GM18868 (cell line): ENCODE measurements around the gene HERPUD1.
A peak's percentile ranks its signal among the peaks of the same experiment; 100 is the strongest.
"Not testable (repeated sequence)": the region's sequence is repeated elsewhere in the genome, so short reads cannot be mapped to it uniquely, and the experiment has no call there.

Source experiments
- ATAC-seq: cut with Tn5 transposase; IDR thresholded peaks from one replicate; pipeline ENCODE4 v1.9.1; 2021; ENCODE audit warnings: mild to moderate bottlenecking, moderate library complexity; ENCODE audit not compliant: unreplicated experiment

The HERPUD1 gene

DNA sequence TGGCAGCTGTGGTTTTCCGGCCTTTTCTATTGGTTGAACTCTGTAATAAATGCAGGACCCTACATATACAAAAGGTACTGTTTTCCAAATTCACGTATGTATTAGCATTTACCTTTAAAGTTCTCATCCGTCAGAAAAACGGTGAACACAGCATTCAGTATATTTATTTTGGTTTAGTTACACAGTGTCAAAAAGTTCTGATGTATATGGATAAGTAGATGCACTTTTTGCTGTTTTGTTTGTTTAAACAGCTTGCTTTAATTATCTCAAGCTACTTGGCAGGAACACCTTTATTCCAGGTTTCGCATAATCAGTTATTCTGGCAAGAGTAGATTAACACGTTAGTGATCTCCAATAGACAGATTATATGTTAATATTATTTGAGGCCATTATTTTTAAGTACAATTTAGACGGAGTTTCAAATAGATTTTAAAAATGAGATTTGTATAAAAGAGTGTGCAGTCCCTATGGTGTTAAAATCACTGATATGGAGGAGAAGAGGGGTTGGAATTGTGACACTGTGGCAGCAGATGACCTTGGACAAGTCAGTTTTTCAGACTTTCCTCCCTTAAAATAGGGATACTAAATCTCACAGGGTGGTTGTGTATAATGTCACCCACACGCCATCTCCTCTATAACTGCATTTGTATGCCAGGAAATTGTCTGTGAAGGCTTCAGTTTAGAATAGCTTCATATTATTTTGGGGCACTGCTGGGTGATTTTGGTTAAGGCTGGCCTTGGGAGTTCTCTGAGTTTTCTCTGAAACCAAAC, 2.1 kb downstream of the HERPUD1 start:
- no peak for ATAC-seq

GRCh38 chr16:56934599-56935145, 2.7 kb downstream of the HERPUD1 start:
- ATAC-seq: not testable (repeated sequence)

GRCh38 chr16:56935201-56935600, 3.3 kb downstream of the HERPUD1 start:
- no peak for ATAC-seq

- no peak for ATAC-seq
These were observed 4.5 kb downstream of the HERPUD1 start for GRCh38 chr16:56936491-56936890.

DNA sequence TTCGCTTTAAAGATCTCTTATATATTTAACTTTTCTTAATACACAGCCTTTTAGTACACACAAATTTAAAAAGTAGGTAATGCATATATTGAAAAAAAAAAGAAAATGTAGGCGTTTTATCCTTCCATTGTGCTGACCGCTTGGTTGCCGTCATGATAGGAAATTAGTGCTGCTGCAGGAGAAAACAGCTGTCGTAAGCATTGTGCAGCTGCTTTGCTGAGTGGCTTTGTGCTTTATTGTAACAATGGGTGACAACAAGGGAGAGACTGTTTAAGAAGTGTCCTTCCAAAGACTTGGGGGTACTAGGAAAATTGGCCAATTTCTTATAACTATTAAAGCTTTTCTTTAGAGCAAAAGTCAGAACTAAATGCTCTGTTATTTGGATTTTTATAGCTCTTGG, 5.0 kb downstream of the HERPUD1 start:
- no peak for ATAC-seq

GRCh38 chr16:56938664-56939513, 6.9 kb downstream of the HERPUD1 start:
- no peak for ATAC-seq

- no peak for ATAC-seq
These were observed 7.9 kb downstream of the HERPUD1 start for GRCh38 chr16:56939801-56940200.

- no peak for ATAC-seq
These were observed 9.2 kb downstream of the HERPUD1 start for GRCh38 chr16:56941092-56941491.

DNA sequence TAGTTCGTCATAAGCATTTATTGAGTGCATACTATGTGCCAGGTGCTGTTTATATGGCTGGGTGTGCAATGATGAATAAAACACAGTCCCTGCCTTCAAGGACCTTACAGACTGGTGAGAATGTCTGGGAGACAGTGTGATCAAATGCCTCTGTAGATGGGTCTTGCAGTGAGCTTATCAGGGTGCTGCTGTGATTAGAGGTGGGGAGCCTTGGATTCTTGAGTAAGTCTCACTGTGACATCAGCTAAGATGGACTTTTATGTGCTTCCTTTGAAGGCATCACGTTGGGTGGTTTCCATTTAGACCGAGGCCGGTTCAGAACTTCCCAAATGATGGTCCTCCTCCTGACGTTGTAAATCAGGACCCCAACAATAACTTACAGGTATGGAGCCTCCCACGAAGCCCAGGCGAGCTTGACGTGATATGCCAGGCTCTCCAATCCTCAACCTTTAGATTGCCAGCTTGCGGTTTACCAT, 10.0 kb downstream of the HERPUD1 start:
- no peak for ATAC-seq

DNA sequence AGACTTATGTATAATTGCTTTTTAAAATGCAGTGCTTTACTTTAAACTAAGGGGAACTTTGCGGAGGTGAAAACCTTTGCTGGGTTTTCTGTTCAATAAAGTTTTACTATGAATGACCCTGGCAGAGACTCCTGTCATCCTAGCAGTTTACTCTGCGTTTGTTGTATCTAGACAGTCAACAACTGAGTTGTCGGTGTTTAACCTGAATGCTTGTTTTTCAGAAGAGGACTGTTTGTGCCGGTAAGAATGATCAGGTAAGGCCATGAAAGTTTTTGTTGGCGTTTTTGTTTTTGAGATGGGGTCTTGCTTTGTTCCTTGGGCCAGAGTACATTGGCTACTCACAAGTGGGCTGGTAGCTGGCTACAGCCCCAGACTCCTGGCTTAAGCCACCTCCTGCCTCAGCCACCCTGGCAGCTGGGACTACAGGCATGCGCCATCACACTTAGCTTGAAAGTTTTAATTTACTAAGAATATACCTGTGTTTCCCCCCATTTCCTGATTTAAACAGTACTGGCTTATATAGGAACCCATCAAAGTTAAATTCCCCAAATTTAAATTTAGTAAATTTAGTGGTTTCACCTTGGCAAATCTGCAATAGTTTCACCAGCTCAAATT, 11.9 kb downstream of the HERPUD1 start:
- no peak for ATAC-seq

GRCh38 chr16:56944954-56945839, 13.3 kb downstream of the HERPUD1 start:
- peak; percentile 52 for ATAC-seq

GRCh38 chr16:56945847-56946527, 14.0 kb downstream of the HERPUD1 start:
- no peak for ATAC-seq

DNA sequence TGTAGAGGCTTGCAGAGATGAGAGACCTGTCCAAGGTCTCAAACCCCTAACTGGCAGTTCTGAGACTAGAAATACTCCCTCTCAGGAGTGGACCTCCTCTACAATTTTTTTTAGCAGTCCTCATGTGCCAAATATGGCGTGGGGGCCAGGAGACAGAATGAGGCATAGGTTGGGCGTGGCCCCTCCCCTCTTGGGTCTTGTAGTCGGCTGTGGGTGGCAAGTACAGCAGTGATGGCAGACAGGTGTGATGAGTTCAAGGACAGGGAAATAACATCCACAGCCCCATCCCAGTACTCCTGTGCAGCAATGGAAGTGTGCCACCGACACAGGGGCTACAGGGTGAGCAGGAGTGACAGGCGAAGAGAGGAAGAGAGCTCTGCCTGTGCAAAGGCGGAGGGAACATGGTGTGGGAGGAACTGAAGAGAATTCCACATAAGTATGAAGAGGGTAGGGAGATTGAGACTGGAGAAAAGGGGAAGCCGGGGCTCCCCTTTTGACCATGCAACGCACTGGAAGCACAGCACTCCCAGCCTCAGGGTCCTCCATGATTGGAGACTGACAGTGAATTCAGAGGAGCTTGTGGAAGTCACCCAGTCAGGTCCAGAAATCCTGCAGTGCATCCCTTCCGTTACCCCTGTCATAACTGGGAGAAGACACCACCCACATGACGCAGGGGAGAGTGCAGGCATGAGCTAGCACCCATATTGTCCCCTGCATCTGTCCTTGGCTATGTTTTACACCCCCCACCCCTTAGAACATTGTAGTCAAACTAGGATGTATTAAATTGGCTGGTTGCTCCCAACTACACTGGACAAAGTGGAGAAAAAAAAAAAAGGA, 15.0 kb downstream of the HERPUD1 start:
- no peak for ATAC-seq

DNA sequence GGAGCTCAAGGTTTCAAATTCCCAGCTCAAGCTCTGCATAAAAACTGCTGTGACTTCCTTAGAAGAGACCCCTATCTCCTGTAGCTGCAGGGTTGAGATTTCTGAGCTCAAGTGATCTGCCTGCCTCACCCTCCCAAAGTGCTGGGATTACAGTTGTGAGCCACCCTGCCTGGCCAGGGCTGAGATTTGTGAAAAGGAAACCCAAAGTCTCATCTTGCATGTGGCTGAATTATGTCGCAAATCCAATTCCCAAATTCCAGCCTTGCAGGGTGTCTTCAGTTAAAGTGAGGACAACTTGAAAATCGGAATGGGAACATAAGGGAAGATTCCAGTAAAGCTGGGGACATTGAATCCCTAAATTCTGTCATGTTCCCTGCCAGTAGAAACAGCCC, 15.7 kb downstream of the HERPUD1 start:
- ATAC-seq: no peak

GRCh38 chr16:56948234-56948633, 16.3 kb downstream of the HERPUD1 start:
- ATAC-seq: no peak

DNA sequence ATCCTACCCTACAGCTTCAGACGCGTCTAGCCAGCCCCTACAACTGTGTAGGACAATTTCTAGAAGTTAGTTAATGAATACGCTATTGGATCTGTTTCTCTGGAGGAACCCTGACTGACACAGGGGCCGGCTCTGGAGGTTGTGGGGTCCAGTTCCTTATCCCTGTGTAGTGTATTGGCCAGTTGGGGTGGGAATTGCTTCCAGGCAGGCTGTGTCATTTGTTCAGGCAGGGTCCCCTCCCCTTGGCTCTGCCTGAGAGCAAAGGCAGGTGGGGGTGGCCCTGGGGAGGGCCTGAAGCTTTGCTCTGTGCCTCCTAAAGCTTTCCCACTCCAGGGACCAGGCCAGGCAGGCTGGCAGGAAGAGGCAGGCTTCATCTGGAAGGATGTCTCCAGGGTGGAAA, 18.1 kb downstream of the HERPUD1 start:
- no peak for ATAC-seq

GRCh38 chr16:56950455-56950854, 18.5 kb downstream of the HERPUD1 start:
- no peak for ATAC-seq

DNA sequence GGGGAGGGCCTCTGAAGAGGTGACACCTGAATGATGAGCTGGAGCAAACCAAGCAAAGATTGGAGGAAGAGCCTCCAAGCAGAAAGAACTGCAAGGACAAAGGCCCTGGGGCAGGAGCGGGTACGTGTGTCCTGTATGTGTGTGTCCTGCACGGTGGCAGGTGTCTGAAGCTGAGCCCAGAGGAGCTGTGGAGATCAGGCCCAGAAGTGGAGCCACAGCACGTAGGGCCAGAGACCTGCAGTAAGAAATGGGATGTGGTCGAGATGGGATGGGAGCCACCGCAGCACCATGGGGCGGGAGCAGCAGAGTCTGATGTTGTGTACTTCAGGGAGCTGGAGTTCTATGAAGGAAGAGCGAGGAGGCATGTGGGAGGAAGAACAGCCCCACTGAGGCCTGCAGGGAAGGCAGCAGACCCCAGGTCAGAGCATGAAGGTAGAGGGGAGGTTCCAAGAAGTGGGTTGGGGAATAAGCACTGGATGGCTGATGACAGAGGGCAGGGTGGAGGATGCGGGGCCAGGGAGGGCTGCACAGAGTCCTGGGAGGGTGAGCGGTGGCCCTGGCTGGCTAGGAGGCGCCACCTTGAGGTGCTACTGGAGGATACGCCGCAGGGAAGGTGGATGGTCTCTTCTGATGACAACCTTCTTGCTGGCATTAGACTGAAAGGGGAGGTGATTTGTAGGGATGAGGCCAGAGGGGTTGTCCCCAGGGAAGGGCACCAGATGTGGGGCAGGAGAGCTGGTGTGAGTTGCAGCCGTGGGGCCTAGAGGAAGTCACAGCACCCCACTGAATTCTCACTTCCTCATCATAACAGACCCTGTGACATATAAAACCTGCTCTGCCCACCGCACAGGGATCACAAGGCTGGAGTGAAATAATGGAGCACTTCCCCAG, 19.2 kb downstream of the HERPUD1 start:
- ATAC-seq: peak; percentile 75
